SIG-M5 (cell line): ENCODE data around the gene DLK2.
"Not testable (repeated sequence)": the region's sequence is repeated elsewhere in the genome, so short reads cannot be mapped to it uniquely, and the experiment has no call there.

Experiments used
- DNase-seq: peaks from one replicate; lab custom pipeline; 2025; lab: John Stamatoyannopoulos, UW

Gene DLK2, protein sequence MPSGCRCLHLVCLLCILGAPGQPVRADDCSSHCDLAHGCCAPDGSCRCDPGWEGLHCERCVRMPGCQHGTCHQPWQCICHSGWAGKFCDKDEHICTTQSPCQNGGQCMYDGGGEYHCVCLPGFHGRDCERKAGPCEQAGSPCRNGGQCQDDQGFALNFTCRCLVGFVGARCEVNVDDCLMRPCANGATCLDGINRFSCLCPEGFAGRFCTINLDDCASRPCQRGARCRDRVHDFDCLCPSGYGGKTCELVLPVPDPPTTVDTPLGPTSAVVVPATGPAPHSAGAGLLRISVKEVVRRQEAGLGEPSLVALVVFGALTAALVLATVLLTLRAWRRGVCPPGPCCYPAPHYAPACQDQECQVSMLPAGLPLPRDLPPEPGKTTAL

DNA sequence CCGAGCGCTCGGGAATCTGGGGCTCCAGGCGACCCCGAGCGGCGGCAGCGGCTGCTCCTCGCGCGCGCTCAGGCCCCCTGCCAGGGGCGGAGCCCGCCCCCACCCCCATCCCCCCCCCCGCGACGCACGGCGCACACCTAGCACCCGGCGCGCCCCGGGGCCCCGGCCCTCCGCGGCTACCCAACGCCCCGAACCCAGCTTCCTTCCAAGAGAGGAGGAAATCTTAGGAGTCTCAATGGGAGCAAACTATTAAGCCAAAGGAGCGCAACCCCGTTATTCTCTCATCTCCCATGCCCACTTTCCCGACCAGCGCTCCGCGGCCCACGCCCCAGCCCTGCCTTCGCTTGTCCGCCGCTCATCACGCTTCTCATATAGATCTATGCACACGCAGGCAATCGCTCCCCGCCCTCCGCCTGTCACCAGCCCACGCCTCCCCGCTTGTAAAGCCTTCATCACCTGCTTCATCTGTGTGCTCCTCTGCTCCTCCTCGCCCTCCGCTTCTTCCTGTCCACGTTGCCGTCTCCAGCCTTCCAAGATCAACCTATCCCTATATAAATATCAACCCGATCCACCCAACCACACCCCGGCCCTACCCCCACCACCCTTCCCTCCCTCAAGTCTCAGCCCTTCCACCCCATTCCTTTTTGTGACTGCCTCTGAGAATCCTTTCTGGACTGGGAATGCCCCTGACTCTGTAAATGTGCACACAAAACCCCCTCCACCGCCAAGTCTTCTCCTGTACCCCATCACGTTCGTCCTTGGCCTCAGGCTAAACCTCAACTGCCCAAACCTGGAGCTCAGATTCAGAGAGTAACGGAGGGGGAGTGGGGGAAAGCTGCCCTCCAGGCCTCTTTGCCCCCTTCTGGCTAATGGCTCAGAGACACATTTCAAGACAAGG, at the start of gene DLK2:
Gene DLK2 (minus strand): TSS at position 18 of the 898 bp plus-strand sequence. CDS start 723 bp downstream, outside the sequence.
- no peak for DNase-seq

DNA sequence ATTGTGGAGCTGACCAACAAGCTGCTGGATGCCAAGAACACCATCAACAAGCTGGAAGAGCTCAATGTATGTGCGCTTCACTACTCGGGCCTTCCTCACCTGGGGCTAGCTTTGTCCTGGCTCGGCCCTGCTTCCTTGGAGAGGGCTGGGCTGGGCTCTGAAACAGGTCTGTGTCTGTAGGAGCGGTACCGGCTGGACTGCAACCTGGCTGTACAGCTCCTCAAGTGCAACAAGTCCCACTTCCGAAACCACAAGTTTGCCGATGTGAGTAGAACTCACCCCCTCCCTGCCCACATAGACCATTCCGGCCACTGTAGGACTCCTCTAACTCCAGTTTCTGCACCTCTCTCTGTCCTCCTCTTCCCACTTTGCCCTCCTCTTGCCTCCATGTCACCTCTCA, 48.1 kb upstream of the DLK2 start:
- DNase-seq, result no peak

DNA sequence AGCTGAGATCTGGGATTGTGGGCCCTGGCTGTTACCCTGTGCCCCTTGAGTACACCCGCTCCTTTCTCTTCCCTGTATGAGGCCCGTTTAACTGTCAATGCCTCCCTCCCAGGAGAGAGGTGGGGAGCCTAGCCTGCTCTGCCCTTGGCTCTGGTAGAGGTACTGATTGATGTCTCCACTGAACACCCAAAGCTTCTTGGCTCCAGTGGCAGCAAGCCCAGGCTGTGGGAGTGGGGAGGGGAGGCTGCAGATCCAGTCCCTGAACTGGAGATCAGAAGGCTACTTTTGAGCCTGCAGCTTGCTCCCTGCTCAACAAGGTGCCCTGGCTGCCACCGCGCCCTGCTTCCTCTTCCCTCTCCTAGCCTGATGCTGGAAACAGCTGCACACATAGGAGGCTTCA, 47.3 kb upstream of the DLK2 start:
- no peak for DNase-seq

DNA sequence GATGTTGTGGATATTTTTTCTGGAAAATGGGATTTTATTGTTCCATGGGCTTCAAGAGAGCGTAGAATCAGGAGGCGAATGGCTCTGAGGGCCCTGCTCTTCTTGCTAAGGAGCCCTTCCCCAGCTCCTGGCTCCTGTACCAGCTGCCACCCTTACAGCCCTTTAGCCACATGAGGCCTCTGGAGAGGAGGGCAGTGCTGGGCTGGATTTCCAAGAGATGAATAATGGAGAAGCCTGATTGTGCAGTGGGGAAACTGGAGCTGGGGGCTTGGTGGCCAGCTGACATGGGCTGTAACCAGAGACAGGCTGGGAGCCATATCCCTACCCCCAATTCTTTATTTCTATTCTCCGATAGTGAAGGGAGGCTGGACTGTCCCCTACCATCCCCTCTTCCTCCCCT, 45.6 kb upstream of the DLK2 start:
- no peak for DNase-seq

DNA sequence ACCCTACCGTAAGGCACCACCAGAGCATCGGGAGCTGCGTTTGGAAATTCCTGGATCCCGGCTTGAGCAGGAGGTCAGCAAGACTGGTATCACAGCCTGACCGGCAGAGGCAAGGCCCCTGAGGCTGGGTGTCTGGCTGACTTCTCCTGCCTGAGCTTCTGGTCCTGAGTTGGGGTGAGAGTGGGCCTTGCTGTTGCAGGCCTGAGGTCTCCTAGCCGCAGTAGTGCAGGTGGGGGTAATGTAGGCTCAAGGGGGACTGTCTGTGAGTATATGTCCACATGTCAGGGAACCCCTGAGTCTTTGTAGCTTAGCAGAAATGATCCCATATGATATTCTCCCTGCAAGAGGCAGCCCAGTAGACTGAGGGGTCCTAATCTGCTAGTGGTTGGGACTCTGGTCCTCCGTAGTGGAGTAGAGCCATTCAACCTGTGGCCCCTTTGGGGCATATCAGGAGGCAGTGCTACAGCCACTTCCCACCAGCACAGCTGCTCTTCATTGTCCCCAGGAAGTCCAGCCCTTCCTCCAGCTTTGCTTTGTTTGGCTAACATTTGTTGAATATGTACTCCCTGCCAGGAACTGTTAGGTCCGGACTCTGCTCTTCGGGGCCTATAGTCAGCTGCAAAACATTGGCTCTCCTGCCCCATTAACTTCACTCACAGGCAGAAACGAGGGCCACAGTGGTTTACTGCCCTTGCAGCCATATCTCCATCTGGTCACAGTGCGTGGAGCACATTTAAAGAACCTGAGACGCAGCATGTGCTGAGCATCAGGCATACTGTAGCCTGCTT, 43.9 kb upstream of the DLK2 start:
- no peak for DNase-seq

DNA sequence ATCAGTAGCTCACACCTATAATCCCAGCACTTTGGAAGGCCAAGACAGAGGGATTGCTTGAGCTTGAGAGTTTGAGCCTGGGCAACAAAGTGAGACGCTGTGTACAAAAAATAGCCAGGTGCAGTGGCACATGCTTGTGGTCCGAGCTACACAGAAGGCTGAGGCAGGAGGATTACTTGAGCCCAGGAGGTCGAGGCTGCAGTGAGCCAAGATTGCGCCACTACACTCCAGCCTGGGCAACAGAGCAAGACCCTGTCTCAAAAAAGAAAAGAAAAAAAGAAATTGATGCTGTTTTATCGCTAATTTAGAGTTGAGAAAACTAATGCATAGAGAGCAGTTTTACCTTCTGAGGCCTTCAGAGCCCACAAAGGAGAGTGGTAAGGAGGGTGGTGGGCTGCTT, 42.9 kb upstream of the DLK2 start:
- not testable (repeated sequence) for DNase-seq

DNA sequence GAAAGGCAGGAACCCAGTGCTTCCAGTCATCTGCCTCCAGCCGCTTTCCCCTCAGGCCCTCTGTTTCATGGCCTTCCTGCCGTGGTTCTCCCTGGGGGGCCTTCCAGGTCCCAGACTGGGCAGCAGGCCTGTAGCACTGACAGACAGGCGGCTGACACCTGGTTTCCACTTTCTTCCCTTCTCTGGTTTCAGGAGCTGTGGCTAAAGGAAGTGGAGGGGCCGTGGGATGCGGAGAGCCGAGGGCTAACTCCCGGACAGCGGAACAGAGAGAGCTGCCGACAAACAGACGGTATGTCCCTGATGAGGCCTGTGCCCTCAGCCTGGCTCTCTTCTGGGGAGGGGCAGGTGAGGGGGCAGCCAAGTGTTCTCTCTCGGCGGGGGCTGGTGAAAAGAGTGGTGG, 42.3 kb upstream of the DLK2 start:
- DNase-seq, result no peak

DNA sequence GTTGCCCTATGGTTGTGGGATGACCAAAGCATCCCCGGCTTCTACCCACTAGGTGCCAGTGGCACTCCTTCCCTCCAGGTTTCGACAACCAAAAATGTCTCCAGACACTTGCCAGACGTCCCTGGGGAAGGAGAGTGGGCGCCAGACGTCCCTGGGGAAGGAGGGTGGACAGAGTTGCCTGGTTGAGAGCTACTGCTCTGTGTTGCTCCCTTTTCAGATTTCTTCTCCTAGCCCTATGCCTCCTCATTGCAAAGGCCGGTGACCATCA, 41.7 kb upstream of the DLK2 start:
- DNase-seq, result no peak

DNA sequence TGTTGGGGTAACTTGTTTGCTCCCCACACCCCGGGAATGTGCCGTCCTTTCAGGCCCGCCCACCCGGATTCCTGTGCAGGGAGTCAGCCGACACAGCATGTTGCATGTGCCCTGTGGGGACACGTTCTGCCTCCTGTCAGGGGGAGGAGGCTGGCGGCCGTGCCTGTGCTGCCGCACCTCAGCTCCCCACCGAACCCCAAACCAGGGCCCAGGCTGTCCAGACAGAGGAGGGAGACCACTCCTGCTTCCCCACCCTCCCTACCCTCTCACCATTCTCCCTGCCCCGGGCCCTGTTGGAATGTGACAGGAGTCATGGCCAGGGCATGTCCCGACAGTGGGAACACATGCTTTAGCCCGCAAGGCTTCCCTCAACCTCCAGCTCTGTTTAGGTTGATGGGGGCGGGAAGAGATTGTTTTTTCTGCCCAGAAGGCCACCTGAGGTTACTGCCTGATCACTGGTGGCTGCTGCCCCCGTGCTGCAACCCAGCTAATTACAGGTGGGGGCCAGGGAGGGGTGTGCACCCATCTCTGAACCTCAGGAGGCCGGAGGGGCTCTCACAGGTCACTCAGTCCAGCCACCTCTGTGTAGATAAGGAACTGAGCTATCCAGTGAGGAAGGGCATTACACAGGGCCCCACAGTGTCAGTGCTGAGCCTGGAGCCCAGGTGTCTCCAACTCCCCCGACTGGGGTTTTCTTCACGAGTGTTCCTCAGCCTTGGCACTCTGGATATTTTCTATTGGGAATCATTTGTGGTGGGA, 41.2 kb upstream of the DLK2 start:
- no peak for DNase-seq

DNA sequence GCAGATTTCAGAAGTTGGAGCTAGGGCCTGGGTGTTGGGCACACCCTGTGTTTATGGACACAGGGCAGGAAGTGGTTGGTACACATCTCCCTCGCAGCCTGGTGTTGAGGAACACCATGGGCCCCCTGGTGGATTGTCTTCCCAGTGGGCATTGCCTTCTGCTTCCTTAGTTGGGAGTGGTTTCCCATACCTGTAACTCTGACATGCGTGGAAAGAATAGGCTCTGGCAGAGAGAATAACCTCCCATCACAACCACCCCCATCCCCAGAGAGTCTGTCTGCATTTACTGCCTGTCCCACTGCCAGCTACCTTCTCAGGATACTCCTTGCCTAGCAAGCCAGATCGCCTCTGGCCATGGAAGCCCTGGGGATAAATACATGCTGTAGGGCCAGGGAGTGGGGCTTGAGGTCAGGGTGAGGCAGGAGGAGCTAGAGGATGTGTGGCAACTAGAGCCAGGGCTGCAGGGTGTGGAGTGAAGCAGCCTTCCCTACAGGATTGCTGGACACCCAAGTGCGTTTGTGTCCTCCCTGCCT, 40.1 kb upstream of the DLK2 start:
- no peak for DNase-seq

DNA sequence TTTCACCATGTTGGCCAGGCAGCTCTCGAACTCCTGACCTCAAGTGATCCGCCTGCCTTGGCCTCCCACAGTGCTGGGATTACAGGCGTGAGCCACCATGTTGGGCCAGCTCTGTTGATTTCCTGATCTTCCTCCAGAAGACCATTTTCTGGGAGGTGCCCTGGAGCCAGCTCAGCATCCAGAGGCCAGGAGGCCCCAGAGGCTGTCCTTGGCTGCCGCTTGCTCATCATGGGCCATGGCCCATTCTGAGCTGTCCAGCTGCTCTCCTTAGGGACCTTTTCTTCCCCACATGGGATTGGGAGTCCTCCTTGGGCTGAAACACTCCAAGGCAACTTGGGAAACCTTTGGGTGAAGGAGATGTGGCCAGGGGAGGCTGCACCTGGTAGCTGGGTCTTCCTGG, 39.4 kb upstream of the DLK2 start:
- no peak for DNase-seq

DNA sequence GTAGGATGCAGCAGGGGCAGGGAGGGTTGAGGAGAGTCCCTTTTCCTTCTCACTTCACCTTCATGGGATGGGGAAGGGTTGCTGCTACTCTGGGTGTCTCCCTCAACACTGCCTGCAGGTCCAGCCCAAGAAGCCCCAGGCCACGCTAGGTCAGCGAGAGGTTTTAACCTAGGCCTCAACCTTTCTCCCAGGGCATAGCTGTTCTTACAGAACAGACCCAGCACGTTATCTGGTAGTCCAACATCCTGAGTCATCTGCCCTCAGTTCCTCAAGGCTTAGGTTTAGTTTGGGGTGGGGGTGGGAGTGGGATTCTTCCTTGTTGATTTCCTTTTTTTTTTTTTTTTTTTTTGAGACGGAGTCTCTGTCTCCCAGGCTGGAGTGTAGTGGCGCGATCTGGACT, 39.0 kb upstream of the DLK2 start:
- DNase-seq, result no peak

DNA sequence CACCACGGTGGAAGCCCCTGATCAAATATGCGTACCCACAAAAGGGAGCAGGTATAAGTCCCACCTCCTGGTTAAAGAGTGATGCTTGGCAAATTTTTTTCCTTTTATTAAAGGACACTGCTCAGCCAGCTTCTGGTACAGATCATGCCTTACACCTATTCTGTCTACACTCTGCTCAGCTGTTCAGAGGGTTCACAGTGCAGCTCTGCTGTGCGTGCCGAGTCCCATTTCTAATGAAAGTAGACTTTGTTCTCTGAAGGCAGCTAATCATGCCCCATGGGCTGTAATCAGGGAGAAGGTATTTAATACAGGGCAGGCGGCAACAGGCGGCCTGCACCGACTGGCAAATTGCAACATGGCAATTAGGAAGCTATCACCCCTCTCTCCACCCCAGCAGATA, 38.5 kb upstream of the DLK2 start:
- no peak for DNase-seq

DNA sequence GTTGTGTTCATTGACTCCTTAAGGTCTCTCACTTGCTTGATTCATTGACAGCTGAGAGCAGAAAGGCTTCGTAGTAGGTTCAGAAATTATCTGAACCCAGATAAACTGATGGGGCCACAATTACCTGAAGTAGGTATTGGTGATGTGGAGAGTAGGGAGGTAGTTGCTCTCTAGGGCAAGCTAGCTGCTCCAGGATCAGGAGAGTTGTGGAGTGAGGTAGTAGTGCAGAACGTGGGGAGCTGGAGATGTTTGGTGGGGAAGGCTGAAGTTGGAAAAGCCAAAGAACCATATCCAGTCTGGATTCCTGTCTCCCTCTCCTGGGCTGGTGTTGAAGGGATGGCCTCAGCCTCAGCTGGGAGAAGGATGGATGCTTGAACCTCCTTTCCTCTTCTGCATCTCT, 37.9 kb upstream of the DLK2 start:
- no peak for DNase-seq

DNA sequence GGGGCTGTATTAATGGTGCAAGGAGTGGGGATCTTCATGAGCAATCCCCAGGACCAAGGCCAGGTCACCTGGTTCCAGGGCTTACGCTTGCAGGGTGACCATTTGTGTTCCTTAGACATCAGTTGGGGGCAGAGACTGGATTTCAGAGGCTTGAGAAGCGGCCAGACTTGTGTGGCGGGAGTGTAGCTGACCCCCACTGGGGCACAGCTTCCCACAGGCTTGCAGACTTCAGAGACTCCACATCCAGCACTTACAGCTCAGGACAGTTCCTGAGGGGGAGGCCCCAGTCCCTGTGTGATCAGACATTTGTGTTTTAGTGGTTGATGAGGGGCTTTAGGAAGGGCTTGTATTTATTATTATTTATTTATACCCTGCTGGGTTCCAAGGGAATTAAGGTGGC, 37.3 kb upstream of the DLK2 start:
- DNase-seq, result no peak

DNA sequence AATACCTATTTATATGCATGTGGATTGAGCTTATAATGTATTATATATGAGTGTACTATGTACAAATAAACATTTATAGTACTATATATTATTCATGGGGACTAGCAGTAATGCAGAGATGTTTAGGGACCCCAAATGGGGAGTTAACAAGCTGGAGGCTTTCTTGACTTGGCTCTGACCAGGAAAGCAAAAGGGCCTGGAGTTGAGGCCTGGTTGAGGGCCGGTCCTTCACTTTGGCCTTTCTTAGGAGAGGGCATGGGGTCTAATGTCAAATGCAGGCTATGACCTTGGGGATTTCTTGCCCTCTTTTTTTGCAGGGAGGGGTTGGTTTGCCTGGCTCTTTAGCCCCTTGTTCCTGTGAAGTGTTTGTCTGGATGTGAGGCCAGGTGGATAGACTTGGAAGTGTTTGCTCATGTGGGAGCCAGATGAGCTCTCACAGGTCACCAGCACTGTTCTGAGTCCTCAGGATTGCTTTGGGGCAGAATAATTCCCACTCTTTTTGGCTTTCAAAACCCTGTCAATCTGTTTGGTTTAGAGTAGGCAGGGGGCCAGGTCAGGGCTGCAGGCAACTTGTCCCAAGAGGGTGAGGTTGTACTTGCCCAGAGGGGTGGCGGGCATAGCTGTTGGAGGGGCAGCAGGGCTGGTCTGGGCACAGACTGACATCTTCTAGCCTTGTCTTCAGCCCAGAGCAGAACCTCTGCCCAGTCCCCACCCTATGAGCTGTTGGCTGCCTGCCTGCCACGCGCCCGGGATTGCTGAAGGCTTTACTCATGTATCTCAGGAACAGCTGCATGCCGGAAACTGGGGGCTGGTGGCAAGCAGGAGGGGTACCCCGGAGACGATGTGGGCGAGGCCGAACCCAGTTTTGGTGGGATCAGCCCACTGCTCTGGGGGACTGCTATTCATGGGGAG, 36.7 kb upstream of the DLK2 start:
- DNase-seq, result no peak

DNA sequence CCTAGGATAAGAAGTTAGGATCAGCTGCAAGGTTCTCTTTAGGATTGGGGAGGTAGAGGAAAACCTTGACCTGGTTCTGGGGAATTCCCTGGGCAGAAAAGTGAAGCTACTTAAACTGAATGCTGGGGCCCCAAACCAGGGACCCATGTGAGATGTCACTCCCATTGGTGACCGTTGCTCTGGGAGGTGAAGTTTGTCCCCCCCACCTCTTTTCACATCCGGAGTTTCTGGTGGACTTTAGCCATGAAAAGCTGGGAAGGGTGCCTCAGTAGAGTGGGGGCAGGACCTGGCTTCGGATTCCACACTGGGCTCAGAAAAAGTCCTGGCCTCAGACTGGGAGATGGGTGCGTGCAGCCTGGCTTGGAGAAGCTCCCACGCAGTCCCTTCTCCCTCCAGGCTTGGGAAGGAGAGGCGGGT, 35.2 kb upstream of the DLK2 start:
- DNase-seq, result no peak

DNA sequence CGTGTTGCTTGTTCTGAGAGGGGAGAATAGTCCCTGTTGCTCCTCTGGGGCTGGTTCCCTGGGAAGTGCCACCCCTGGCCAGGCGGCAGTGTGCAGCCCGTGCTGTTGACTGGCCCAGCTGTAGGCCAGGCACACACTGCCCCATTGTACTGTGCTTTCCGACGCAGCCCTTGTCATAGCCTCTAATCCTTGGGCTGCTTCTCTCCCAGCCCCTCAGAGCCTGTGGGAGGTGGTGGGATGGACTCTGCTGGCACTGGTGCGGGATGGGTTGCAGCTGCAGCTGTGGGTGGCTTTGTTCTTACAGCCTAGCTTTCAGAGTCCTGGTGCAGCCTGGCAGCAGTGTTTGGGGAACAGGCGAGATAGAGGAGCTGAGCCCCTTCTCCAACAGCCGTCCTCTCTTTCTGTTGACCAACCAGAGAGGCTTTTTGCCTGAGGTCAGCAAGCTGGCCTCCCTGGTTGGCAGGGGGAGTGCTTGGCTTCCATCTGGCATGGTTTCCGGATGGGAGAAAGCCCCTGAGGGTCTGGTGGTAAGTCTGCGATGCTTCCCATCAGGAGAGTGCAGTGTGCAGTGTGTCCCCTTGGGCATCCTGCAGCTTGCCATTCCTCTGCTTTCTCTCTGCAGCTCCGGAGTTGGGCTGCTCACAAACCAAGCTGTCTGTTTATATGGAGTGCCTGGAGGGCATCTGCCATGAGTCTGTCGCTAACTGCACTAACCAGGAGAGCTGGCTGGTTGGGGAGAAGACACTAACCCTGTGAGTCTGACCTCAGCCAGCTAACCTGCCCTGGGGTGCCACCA, 34.1 kb upstream of the DLK2 start:
- no peak for DNase-seq

DNA sequence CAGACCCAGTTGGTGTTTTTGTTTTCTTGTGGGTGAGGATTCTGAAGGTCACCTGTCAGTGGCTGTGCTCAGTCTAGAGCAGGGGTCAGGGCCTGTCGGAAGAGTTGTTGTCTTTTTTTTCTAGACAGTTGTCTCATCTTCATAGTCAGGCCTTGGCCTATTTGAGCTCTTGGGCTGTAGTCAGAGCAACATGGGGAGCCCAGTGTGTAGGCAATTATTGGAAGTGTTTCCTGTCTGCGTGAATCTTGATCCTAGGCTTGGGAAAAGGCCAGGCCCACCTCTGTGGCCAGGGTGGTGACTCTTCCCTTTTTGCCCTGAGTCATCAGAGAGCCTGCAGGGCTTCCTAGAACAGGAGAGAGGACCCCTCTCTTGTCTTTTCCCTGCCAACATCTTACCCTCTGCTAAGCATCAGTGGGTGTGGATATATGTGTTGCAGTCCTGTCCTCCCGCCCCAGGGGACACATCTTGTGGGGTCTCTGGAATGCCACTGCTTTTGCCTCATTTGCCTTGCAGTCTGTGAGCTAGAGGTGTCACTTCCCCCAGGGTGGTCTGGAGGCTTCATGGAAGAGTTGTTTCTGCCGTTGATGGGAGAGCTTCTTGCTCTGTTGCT, 33.4 kb upstream of the DLK2 start:
- DNase-seq, result no peak
